Caco-2 (cell line): ENCODE data around the gene MPPED1. TPM values are rescaled to one million over a fixed set of nuclear protein-coding genes. Genes with fewer than 3 reads are reported as not detected.

ENCODE experiments used
- BruUV-seq: library from RNA; stranded (reverse); fragments of 400-500 nt; replicated peaks from 2 replicates; lab custom pipeline; 2021; lab: Mats Ljungman, UMichigan
- CTCF ChIA-PET: fragments of 300-600 bp; sonication (Branson Sonifier 250); formaldehyde crosslinking; loops from one replicate; lab custom pipeline; 2022; ENCODE audit warnings: antibody characterized with exemption; lab: Charles Lee
- POLR2A ChIA-PET: fragments of 300-600 bp; sonication (Branson Sonifier 250); formaldehyde crosslinking; loops from one replicate; lab custom pipeline; 2022; ENCODE audit warnings: antibody characterized with exemption; lab: Charles Lee
- DNase-seq, 2 experiments: peaks; one replicate each; pipeline versions ENCODE4 v3.0.0 to v3.0.0-alpha.2; 2020 to 2022
- H3K27me3 ChIP-seq: replicated peaks from 2 replicates; pipeline ENCODE4 v1.6.0; 2011; ENCODE audit warnings: low read length; ENCODE audit not compliant: control insufficient read depth, insufficient read depth
- H3K36me3 ChIP-seq: 2 replicates; pipeline ENCODE4 v1.5.1; 2011; ENCODE audit warnings: low read length; ENCODE audit not compliant: control insufficient read depth, insufficient read depth
- H3K4me1 ChIP-seq: fragments of 250-450 bp; sonication (Bioruptor Pico); 2 replicates; pipeline ENCODE4 v1.5.1; 2020; ENCODE audit warnings: mild to moderate bottlenecking
- H3K4me3 ChIP-seq: 2 replicates; pipeline ENCODE4 v1.5.1; 2011; ENCODE audit warnings: low read depth, mild to moderate bottlenecking, control low read depth, low read length
- H3K9me3 ChIP-seq: fragments of 250-450 bp; sonication (Bioruptor Pico); 2 replicates; pipeline ENCODE4 v1.5.1; 2020; ENCODE audit warnings: mild to moderate bottlenecking, moderate library complexity
- H3K27ac Mint-ChIP-seq: one replicate; pipeline ENCODE4 v1.8.0; 2022; ENCODE audit warnings: mixed read lengths; ENCODE audit not compliant: unreplicated experiment
- H3K27me3 Mint-ChIP-seq: one replicate; pipeline ENCODE4 v1.8.0; 2022; ENCODE audit warnings: mixed read lengths; ENCODE audit not compliant: insufficient read depth, unreplicated experiment
- H3K36me3 Mint-ChIP-seq: one replicate; pipeline ENCODE4 v1.8.0; 2022; ENCODE audit warnings: mild to moderate bottlenecking, mixed read lengths; ENCODE audit not compliant: insufficient read depth, unreplicated experiment
- H3K4me1 Mint-ChIP-seq: one replicate; pipeline ENCODE4 v1.8.0; 2022; ENCODE audit warnings: low read depth, mixed read lengths; ENCODE audit not compliant: unreplicated experiment
- H3K4me3 Mint-ChIP-seq: one replicate; pipeline ENCODE4 v1.8.0; 2022; ENCODE audit warnings: mild to moderate bottlenecking, moderate library complexity, mixed read lengths; ENCODE audit not compliant: unreplicated experiment
- H3K9me3 Mint-ChIP-seq: one replicate; pipeline ENCODE4 v1.8.0; 2022; ENCODE audit warnings: mixed read lengths; ENCODE audit not compliant: unreplicated experiment
- intact Hi-C: fragments of 100-400 bp; cut with micrococcal nuclease; formaldehyde crosslinking; loops from one replicate; pipeline ENCODE4 v1.10.0; 2022; ENCODE audit not compliant: unreplicated experiment
- total RNA-seq: library from RNA; stranded (reverse); gene quantifications from 2 replicates; pipeline ENCODE4 v1.2.3, GENCODE V29; 2022
- TF ChIP-seq, protein P1 (sequence below), 2 experiments: fragments of 200-600 bp in 1 of 2; IDR thresholded peaks; 1 replicate in 1 of 2; 2 replicates in 1 of 2; pipeline versions ENCODE4 v1.5.1 to v1.8.0; 2011 to 2022; ENCODE audit warnings: antibody characterized with exemption in 1 of 2, control low read depth in 1 of 2, inconsistent platforms in 1 of 2, low read depth in 1 of 2, low read length in 1 of 2, mild to moderate bottlenecking in 1 of 2, moderate library complexity in 1 of 2; ENCODE audit not compliant: insufficient read depth in 1 of 2, severe bottlenecking in 1 of 2, unreplicated experiment in 1 of 2

The MPPED1 gene
- total RNA-seq, 1 experiment from 2014 or later: not detected

DNA sequence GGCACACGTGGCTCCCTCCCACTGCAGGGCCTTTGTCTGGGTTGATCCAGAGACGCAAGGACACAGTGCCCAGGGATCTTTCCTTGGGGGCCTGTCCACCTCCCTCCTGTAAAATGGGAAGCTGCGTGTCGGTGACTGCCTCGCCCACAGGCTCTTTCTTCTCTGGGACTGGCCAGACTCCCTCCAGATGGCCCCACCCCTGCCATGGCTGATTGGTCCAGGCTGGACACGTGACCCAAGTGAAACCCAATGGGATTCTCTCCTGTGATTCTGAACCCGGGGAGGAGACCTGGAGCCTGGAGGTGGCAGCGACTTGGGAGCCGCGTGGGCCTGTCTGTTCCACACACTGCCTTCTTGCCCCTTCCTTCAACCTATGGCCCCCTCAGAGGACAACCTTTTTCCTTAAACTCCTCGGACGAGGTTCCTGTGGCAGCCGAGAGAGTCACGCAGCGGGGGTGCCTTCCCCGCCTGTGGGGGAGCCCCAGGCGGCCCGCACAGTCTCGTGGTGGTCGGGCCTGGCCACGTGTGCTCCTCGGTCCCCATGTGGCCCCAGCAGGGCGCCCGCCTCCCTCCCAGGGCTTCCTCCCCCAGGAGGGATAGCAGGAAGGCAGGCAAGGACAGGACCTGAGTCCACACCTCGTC, 12.4 kb upstream of the MPPED1 start:
- no peak for DNase-seq
- Mint-ChIP-seq H3K4me3 (no peak overlapping the region), H3K27ac (no peak overlapping the region), H3K9me3 (no peaks in the 10 kb centered on the region), H3K36me3 (no peaks in the 10 kb centered on the region), H3K4me1 (no peaks in the 10 kb centered on the region), H3K27me3 (peaks cover 11% of the 10 kb centered on the region)
- Histone ChIP-seq H3K9me3 (no peaks in the 10 kb centered on the region), H3K36me3 (no peaks in the 10 kb centered on the region), H3K4me1 (no peaks in the 10 kb centered on the region), H3K4me3 (no peak overlapping the region), H3K27me3 (no peaks in the 10 kb centered on the region)
- CTCF ChIA-PET: interaction anchor here (0.7 kb wide), 1 partner anchor 127 kb away, joined by 3 read pairs; no protein-coding TSS in a partner anchor
- no TSS peak for BruUV-seq
- TF ChIP-seq, protein P1, sequence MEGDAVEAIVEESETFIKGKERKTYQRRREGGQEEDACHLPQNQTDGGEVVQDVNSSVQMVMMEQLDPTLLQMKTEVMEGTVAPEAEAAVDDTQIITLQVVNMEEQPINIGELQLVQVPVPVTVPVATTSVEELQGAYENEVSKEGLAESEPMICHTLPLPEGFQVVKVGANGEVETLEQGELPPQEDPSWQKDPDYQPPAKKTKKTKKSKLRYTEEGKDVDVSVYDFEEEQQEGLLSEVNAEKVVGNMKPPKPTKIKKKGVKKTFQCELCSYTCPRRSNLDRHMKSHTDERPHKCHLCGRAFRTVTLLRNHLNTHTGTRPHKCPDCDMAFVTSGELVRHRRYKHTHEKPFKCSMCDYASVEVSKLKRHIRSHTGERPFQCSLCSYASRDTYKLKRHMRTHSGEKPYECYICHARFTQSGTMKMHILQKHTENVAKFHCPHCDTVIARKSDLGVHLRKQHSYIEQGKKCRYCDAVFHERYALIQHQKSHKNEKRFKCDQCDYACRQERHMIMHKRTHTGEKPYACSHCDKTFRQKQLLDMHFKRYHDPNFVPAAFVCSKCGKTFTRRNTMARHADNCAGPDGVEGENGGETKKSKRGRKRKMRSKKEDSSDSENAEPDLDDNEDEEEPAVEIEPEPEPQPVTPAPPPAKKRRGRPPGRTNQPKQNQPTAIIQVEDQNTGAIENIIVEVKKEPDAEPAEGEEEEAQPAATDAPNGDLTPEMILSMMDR (IDR thresholded peaks at IDR 0.05; ENCODE audit: insufficient read depth in 1 of 2, low read depth in 1 of 2, low read length in 1 of 2, severe bottlenecking in 1 of 2, unreplicated experiment in 1 of 2): no peak
- intact Hi-C loops: no loop called here
- POLR2A ChIA-PET: no interaction called here

DNA sequence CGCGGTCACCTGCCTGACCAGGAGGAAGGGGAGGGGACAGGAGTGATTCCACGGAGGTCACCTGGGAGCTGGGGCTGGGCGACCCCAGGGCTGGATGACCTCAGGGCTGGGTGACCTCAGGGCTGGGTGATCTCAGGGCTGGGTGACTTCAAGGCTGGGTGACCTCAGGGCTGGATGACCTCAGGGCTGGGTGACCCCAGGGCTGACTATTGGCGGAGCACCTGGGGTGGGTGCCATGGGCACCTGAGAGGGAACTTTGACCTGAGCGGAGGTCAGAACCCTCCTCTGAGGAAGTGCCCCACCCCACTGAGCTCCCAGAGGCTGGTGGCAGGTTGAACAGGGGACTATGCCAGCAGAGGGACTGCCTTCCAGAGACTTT, 11.8 kb upstream of the MPPED1 start:
- CTCF ChIA-PET: no interaction called here
- no TSS peak for BruUV-seq
- Mint-ChIP-seq H3K36me3 (no peaks in the 10 kb centered on the region), H3K4me1 (no peaks in the 10 kb centered on the region), H3K27ac (no peak overlapping the region), H3K4me3 (no peak overlapping the region), H3K9me3 (no peaks in the 10 kb centered on the region), H3K27me3 (peaks cover 11% of the 10 kb centered on the region)
- Histone ChIP-seq H3K27me3 (no peaks in the 10 kb centered on the region), H3K4me3 (no peak overlapping the region), H3K4me1 (no peaks in the 10 kb centered on the region), H3K9me3 (no peaks in the 10 kb centered on the region), H3K36me3 (no peaks in the 10 kb centered on the region)
- DNase-seq: no peak
- intact Hi-C loops: no loop called here
- POLR2A ChIA-PET: no interaction called here
- TF ChIP-seq, protein P1 (IDR thresholded peaks at IDR 0.05; ENCODE audit: insufficient read depth in 1 of 2, low read depth in 1 of 2, low read length in 1 of 2, severe bottlenecking in 1 of 2, unreplicated experiment in 1 of 2): no peak

DNA sequence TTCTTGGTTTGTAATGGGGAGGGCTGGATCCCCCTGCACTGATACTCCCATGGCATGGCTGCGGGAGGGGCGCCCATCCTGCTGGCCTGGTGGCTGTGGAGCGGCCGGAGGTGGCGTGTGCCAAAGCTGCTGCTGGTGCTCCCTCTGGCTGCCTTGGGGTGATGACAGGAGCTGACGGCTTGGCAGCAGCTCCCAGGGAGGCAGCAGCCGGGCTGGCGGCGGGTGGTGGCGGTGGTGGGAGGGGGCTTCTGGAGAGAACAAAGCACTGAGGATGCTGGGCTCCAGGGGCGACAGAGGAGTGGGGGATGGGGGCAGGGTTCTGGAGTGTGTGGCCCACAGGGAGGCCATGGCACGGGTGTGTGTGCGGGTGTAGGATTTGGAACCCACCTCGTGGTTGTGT, 11.4 kb upstream of the MPPED1 start:
- Histone ChIP-seq H3K36me3 (no peaks in the 10 kb centered on the region), H3K9me3 (no peaks in the 10 kb centered on the region), H3K27me3 (no peaks in the 10 kb centered on the region), H3K4me1 (no peaks in the 10 kb centered on the region), H3K4me3 (no peak overlapping the region)
- H3K36me3 Mint-ChIP-seq: no peaks in the 10 kb centered on the region
- TF ChIP-seq, protein P1 (IDR thresholded peaks at IDR 0.05; ENCODE audit: insufficient read depth in 1 of 2, low read depth in 1 of 2, low read length in 1 of 2, severe bottlenecking in 1 of 2, unreplicated experiment in 1 of 2): no peak
- no peak overlapping the region for H3K4me3 Mint-ChIP-seq
- H3K9me3 Mint-ChIP-seq: no peaks in the 10 kb centered on the region
- H3K4me1 Mint-ChIP-seq: no peaks in the 10 kb centered on the region
- no peak for DNase-seq
- BruUV-seq: no TSS peak
- CTCF ChIA-PET: no interaction called here
- POLR2A ChIA-PET: no interaction called here
- no peak overlapping the region for H3K27ac Mint-ChIP-seq
- intact Hi-C loops: no loop called here
- H3K27me3 Mint-ChIP-seq: peaks cover 11% of the 10 kb centered on the region
